GM12878 (cell line): ENCODE data around the gene GRXCR2. TPM values are rescaled to one million over a fixed set of nuclear protein-coding genes. Genes with fewer than 3 reads are reported as not detected.

Experiments used
- ATAC-seq: fragments of 200-7000 bp; cut with Tn5 transposase; 3 replicates; pipeline ENCODE4 v1.9.1; 2020; ENCODE audit warnings: mild to moderate bottlenecking, moderate library complexity
- BruUV-seq: library from RNA; stranded (reverse); fragments of 400-500 nt; replicated peaks from 2 replicates; lab custom pipeline; 2021; lab: Mats Ljungman, UMichigan
- CTCF ChIA-PET: fragments of 300-600 bp; sonication (Branson Sonifier 250); formaldehyde crosslinking; extraction: SDS; loops from one replicate; lab custom pipeline; 2021; ENCODE audit warnings: inconsistent platforms; lab: Yijun Ruan, JAX
- POLR2A ChIA-PET: fragments of 350-600 bp; formaldehyde crosslinking; extraction: SDS; loops from one replicate; lab custom pipeline; 2021; ENCODE audit warnings: inconsistent platforms; lab: Charles Lee
- RAD21 ChIA-PET: fragments of 300-600 bp; sonication (Branson Sonifier 250); formaldehyde crosslinking; loops from one replicate; lab custom pipeline; 2023; ENCODE audit warnings: antibody characterized with exemption; ENCODE audit not compliant: unreplicated experiment; lab: Charles Lee
- SMC1A ChIA-PET: fragments of 300-600 bp; sonication (Branson Sonifier 250); formaldehyde crosslinking; loops from one replicate; lab custom pipeline; 2023; ENCODE audit not compliant: unreplicated experiment, uncharacterized antibody; lab: Charles Lee
- DNase-seq: peaks from one replicate; pipeline ENCODE4 v3.0.0-alpha.2; 2011; ENCODE audit warnings: low read depth, low spot score
- FAIRE-seq: peaks from 3 replicates; lab custom pipeline; 2011; peaks lifted over from hg19 to GRCh38; lab: Jason Lieb, UNC
- H2AFZ ChIP-seq: 2 replicates; pipeline ENCODE4 v1.6.0; 2011; ENCODE audit warnings: low read depth, low read length, control low read depth; ENCODE audit not compliant: control insufficient read depth
- H3K27ac ChIP-seq: 2 replicates; pipeline ENCODE4 v1.5.1; 2011; ENCODE audit warnings: control low read depth; ENCODE audit not compliant: control insufficient read depth, insufficient read depth
- H3K27me3 ChIP-seq, 2 experiments: replicated peaks in 1 of 2; 2 replicates each; pipeline versions ENCODE4 v1.6.0 to v1.6.1; 2011; ENCODE audit warnings: low read length in 1 of 2; ENCODE audit not compliant: control insufficient read depth in 2 of 2, insufficient read depth in 2 of 2
- H3K36me3 ChIP-seq, 2 experiments: 2 replicates each; pipeline ENCODE4 v1.5.1; 2011; ENCODE audit warnings: low read length in 1 of 2; ENCODE audit not compliant: control insufficient read depth in 2 of 2, insufficient read depth in 2 of 2
- H3K4me1 ChIP-seq: 2 replicates; pipeline ENCODE4 v1.6.1; 2011; ENCODE audit warnings: mild to moderate bottlenecking, low read length, moderate library complexity, mixed read lengths; ENCODE audit not compliant: control insufficient read depth, insufficient read depth
- H3K4me2 ChIP-seq: 2 replicates; pipeline ENCODE4 v1.6.0; 2011; ENCODE audit warnings: control low read depth; ENCODE audit not compliant: control insufficient read depth, insufficient read depth
- H3K4me3 ChIP-seq: fragments of 200-600 bp; sonication (generic); 2 replicates; pipeline ENCODE4 v1.5.1; 2016
- H3K79me2 ChIP-seq: 2 replicates; pipeline ENCODE4 v1.6.0; 2011; ENCODE audit warnings: low read length; ENCODE audit not compliant: control insufficient read depth, insufficient read depth
- H3K9ac ChIP-seq: 2 replicates; pipeline ENCODE4 v1.8.0; 2011; ENCODE audit warnings: low read length, control low read depth, mixed read lengths; ENCODE audit not compliant: control insufficient read depth, insufficient read depth
- H3K9me3 ChIP-seq: replicated peaks from 3 replicates; pipeline ENCODE4 v1.5.1; 2011; ENCODE audit warnings: mild to moderate bottlenecking, low read length; ENCODE audit not compliant: control insufficient read depth, insufficient read depth
- H4K20me1 ChIP-seq: 2 replicates; pipeline ENCODE4 v1.6.0; 2011; ENCODE audit not compliant: control insufficient read depth, insufficient read depth
- ATF7 ChIP-seq: fragments of 450-650 bp; IDR thresholded peaks from 2 replicates; pipeline ENCODE4 v1.6.1; 2016; ENCODE audit warnings: low read depth, mild to moderate bottlenecking
- EED ChIP-seq: sonication (generic); IDR thresholded peaks from 2 replicates; pipeline ENCODE4 v1.6.1; 2016; ENCODE audit warnings: antibody characterized with exemption, low read depth
- FOXK2 ChIP-seq: fragments of 450-650 bp; IDR thresholded peaks from 2 replicates; pipeline ENCODE4 v1.6.1; 2017; ENCODE audit warnings: mild to moderate bottlenecking, moderate library complexity
- NFYB ChIP-seq: IDR thresholded peaks from 2 replicates; pipeline ENCODE4 v1.6.1; 2011; ENCODE audit warnings: low read depth, mild to moderate bottlenecking, low read length, improper control_type of control experiment, moderate library complexity; ENCODE audit not compliant: insufficient read depth
- NR2C1 ChIP-seq: fragments of 450-650 bp; IDR thresholded peaks from 2 replicates; pipeline ENCODE4 v1.6.1; 2017; ENCODE audit warnings: antibody characterized with exemption, mild to moderate bottlenecking, moderate library complexity
- NRF1 ChIP-seq: conservative IDR thresholded peaks from 2 replicates; pipeline ENCODE4 v1.6.1; 2011; ENCODE audit warnings: mild to moderate bottlenecking, low read depth, low read length, improper control_type of control experiment
- PML ChIP-seq: IDR thresholded peaks from 2 replicates; pipeline ENCODE4 v1.6.1; 2012; ENCODE audit warnings: low read length, inconsistent platforms
- RAD51 ChIP-seq: fragments of 450-650 bp; IDR thresholded peaks from 2 replicates; pipeline ENCODE4 v1.6.1; 2016; ENCODE audit warnings: moderate library complexity, mild to moderate bottlenecking, inconsistent platforms
- SP1 ChIP-seq: IDR thresholded peaks from one replicate; pipeline ENCODE4 v1.6.1; 2011; ENCODE audit warnings: low read depth, low read length
- SUZ12 ChIP-seq: fragments of 200-600 bp; sonication (generic); IDR thresholded peaks from one replicate; pipeline ENCODE4 v1.6.1; 2018; ENCODE audit warnings: antibody characterized with exemption, mild to moderate bottlenecking; ENCODE audit not compliant: unreplicated experiment
- TCF12 ChIP-seq: IDR thresholded peaks from 2 replicates; pipeline ENCODE4 v1.6.1; 2011; ENCODE audit warnings: low read depth, mild to moderate bottlenecking, low read length
- TCF7 ChIP-seq: IDR thresholded peaks from 2 replicates; pipeline ENCODE4 v1.6.1; 2014; ENCODE audit warnings: antibody characterized with exemption, borderline replicate concordance
- YY1 ChIP-seq: IDR thresholded peaks from 2 replicates; pipeline ENCODE4 v1.6.1; 2011; ENCODE audit warnings: low read depth, mild to moderate bottlenecking, low read length
- ZNF622 ChIP-seq: fragments of 450-650 bp; IDR thresholded peaks from 2 replicates; pipeline ENCODE4 v1.6.1; 2017; ENCODE audit warnings: mild to moderate bottlenecking, inconsistent platforms
- WGBS: methylation state at CpG from one replicate; pipeline ENCODE4 v1.1.6; 2016; ENCODE audit warnings: low lambda C conversion rate; ENCODE audit not compliant: insufficient replicate concordance, insufficient coverage; ENCODE audit errors: missing lambda C conversion rate; 5-methylcytosine and 5-hydroxymethylcytosine counted together
- in situ Hi-C: fragments of 300-500 bp; cut with MboI; formaldehyde crosslinking; loops from 9 replicates; pipeline ENCODE4 v1.14.3; 2018; ENCODE audit warnings: mixed read lengths
- intact Hi-C: fragments of 100-400 bp; cut with micrococcal nuclease; formaldehyde crosslinking; loops from one replicate; pipeline ENCODE4 v1.14.2; 2022; ENCODE audit not compliant: unreplicated experiment
- polyA plus RNA-seq, 11 experiments: library from polyadenylated mRNA; depleted of rRNA in 4 of 11; unstranded in 6 of 11; stranded (reverse) in 5 of 11; fragments of >200 nt; fragmentation: Nextera tagmentation in 4 of 11; fragmentation: Illumina TruSeq in 1 of 11; extraction: Ambion mirVana in 4 of 11; extraction: Trizol in 1 of 11; gene quantifications; 1 replicate in 1 of 11; 2 replicates in 10 of 11; pipeline versions ENCODE4 v1.2.1 to v1.2.3, GENCODE V29; 2011 to 2016; ENCODE audit warnings: inconsistent platforms in 2 of 11, missing spikeins in 2 of 11, low read depth in 1 of 11
- total RNA-seq, 4 experiments: library from RNA; depleted of rRNA in 3 of 4; stranded (reverse); fragments of >200 nt in 3 of 4; fragmentation: Illumina TruSeq in 1 of 4; extraction: Trizol in 1 of 4; gene quantifications; 2 replicates each; pipeline versions ENCODE4 v1.2.1 to v1.2.3, GENCODE V29; 2013 to 2021
- TF ChIP-seq, protein P1 (sequence below): fragments of 450-650 bp; IDR thresholded peaks from 2 replicates; pipeline ENCODE4 v1.6.1; 2017; ENCODE audit warnings: mild to moderate bottlenecking, moderate library complexity
- TF ChIP-seq, protein P2 (sequence below): fragments of 450-650 bp; conservative IDR thresholded peaks from 2 replicates; pipeline ENCODE4 v1.6.1; 2017; ENCODE audit warnings: mild to moderate bottlenecking, moderate library complexity

Gene GRXCR2
- total and polyA plus RNA-seq, 10 of the 15 experiments (the other 5 are each of a cell fraction or from before 2014, with no cell fraction given), result not detected

DNA sequence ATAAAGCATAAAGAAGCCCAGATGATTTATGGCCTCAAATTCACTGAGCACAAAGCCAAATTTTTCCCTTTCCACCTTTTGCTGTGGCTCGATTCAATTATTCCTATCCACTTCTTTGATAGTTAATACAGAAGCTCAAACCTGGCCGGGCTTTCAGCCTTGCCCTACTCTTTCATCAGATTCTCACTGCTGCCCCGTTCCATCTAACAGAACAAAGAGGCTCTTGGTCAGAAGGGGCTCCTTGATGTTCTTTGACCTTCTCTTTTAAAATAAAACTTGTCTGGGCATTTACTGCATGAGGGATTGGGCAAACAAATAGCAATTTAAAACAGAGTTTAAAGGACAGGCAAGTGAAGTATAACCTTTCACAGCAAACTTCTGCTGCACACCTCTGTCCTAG is 9.8 kb downstream of the GRXCR2 start:
- H3K4me2 ChIP-seq, result no peak overlapping the region
- H3K4me1 ChIP-seq, result no peaks in the 10 kb centered on the region
- H3K36me3 ChIP-seq, result no peaks in the 10 kb centered on the region
- ChIA-PET SMC1A (interaction anchor here (0.6 to 1.0 kb wide), 2 partner anchors 25 to 37 kb away, joined by 3 read pairs; no protein-coding TSS in a partner anchor), POLR2A (no interaction called here), RAD21 (no interaction called here), CTCF (no interaction called here)
- no TSS peak for BruUV-seq
- H3K4me3 ChIP-seq, result no peak overlapping the region
- H3K9me3 ChIP-seq, result no peaks in the 10 kb centered on the region
- intact Hi-C loops, result no loop called here
- no peaks in the 10 kb centered on the region for H4K20me1 ChIP-seq
- no peak for FAIRE-seq
- no peak for ATAC-seq
- WGBS, result 3% methylated on average over 3 of the region's 3 CpGs
- no peak overlapping the region for H3K9ac ChIP-seq
- in situ Hi-C loops, result no loop called here
- no peak overlapping the region for H2AFZ ChIP-seq
- TF ChIP-seq TCF12, result no peak
- TF ChIP-seq FOXK2, result no peak
- TF ChIP-seq TCF7, result no peak
- no peak for TF ChIP-seq SUZ12
- TF ChIP-seq ZNF622, result no peak
- TF ChIP-seq NFYB, result no peak
- TF ChIP-seq, protein P1, sequence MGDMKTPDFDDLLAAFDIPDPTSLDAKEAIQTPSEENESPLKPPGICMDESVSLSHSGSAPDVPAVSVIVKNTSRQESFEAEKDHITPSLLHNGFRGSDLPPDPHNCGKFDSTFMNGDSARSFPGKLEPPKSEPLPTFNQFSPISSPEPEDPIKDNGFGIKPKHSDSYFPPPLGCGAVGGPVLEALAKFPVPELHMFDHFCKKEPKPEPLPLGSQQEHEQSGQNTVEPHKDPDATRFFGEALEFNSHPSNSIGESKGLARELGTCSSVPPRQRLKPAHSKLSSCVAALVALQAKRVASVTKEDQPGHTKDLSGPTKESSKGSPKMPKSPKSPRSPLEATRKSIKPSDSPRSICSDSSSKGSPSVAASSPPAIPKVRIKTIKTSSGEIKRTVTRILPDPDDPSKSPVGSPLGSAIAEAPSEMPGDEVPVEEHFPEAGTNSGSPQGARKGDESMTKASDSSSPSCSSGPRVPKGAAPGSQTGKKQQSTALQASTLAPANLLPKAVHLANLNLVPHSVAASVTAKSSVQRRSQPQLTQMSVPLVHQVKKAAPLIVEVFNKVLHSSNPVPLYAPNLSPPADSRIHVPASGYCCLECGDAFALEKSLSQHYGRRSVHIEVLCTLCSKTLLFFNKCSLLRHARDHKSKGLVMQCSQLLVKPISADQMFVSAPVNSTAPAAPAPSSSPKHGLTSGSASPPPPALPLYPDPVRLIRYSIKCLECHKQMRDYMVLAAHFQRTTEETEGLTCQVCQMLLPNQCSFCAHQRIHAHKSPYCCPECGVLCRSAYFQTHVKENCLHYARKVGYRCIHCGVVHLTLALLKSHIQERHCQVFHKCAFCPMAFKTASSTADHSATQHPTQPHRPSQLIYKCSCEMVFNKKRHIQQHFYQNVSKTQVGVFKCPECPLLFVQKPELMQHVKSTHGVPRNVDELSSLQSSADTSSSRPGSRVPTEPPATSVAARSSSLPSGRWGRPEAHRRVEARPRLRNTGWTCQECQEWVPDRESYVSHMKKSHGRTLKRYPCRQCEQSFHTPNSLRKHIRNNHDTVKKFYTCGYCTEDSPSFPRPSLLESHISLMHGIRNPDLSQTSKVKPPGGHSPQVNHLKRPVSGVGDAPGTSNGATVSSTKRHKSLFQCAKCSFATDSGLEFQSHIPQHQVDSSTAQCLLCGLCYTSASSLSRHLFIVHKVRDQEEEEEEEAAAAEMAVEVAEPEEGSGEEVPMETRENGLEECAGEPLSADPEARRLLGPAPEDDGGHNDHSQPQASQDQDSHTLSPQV, result no peak
- no peak for TF ChIP-seq ATF7
- TF ChIP-seq NRF1, result no peak
- no peak for TF ChIP-seq YY1
- TF ChIP-seq, protein P2, sequence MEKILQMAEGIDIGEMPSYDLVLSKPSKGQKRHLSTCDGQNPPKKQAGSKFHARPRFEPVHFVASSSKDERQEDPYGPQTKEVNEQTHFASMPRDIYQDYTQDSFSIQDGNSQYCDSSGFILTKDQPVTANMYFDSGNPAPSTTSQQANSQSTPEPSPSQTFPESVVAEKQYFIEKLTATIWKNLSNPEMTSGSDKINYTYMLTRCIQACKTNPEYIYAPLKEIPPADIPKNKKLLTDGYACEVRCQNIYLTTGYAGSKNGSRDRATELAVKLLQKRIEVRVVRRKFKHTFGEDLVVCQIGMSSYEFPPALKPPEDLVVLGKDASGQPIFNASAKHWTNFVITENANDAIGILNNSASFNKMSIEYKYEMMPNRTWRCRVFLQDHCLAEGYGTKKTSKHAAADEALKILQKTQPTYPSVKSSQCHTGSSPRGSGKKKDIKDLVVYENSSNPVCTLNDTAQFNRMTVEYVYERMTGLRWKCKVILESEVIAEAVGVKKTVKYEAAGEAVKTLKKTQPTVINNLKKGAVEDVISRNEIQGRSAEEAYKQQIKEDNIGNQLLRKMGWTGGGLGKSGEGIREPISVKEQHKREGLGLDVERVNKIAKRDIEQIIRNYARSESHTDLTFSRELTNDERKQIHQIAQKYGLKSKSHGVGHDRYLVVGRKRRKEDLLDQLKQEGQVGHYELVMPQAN, result no peak
- no peak for TF ChIP-seq RAD51
- TF ChIP-seq NR2C1, result no peak
- TF ChIP-seq EED, result no peak
- TF ChIP-seq PML, result no peak
- no peak for TF ChIP-seq SP1
- no peak overlapping the region for H3K27ac ChIP-seq
- DNase-seq, result no peak
- no peaks in the 10 kb centered on the region for H3K79me2 ChIP-seq
- no peaks in the 10 kb centered on the region; a peak in 1 of 4 replicates for H3K27me3 ChIP-seq
